ENCODE data around the gene PDSS1.
A peak's percentile ranks its signal among the peaks of the same experiment; 100 is the strongest.
"Not testable (repeated sequence)": the region's sequence is repeated elsewhere in the genome, so short reads cannot be mapped to it uniquely, and the experiment has no call there.

Gene PDSS1

GRCh38 chr10:26697163-26697921, at the start of gene PDSS1:
Gene PDSS1, plus strand, starts transcription at chr10:26697701. Its CDS starts 11 bp downstream, at chr10:26697712.
- DNase-seq (ENCODE audit: low read depth in 3 of 3): peak; percentile 49 to 67 (median 58)

GRCh38 chr10:26648245-26648636, 49.3 kb upstream of the PDSS1 start:
- DNase-seq (ENCODE audit: low read depth in 3 of 3): not testable (repeated sequence)

GRCh38 chr10:26650406-26650805, 47.1 kb upstream of the PDSS1 start:
- DNase-seq (ENCODE audit: low read depth in 3 of 3): no peak

- not testable (repeated sequence) for DNase-seq (ENCODE audit: low read depth in 3 of 3)
Observed at GRCh38 chr10:26651476-26651875, 46.0 kb upstream of the PDSS1 start.

- DNase-seq (ENCODE audit: low read depth in 3 of 3): no peak
Observed at GRCh38 chr10:26653004-26653403, 44.5 kb upstream of the PDSS1 start.

GRCh38 chr10:26655746-26656145, 41.8 kb upstream of the PDSS1 start:
- no peak for DNase-seq (ENCODE audit: low read depth in 3 of 3)

- DNase-seq (ENCODE audit: low read depth in 3 of 3): no peak
Observed at GRCh38 chr10:26662864-26663263, 34.6 kb upstream of the PDSS1 start.

- DNase-seq (ENCODE audit: low read depth in 3 of 3): no peak
Observed at GRCh38 chr10:26665080-26666048, 32.1 kb upstream of the PDSS1 start.

- DNase-seq (ENCODE audit: low read depth in 3 of 3): no peak
Observed at GRCh38 chr10:26675873-26676257, 21.6 kb upstream of the PDSS1 start.

- DNase-seq (ENCODE audit: low read depth in 3 of 3): no peak
Observed at GRCh38 chr10:26679588-26679987, 17.9 kb upstream of the PDSS1 start.

GRCh38 chr10:26681076-26681475, 16.4 kb upstream of the PDSS1 start:
- DNase-seq (ENCODE audit: low read depth in 3 of 3): no peak

- not testable (repeated sequence) for DNase-seq (ENCODE audit: low read depth in 3 of 3)
Observed at GRCh38 chr10:26681971-26682370, 15.5 kb upstream of the PDSS1 start.

- DNase-seq (ENCODE audit: low read depth in 3 of 3): no peak
Observed at GRCh38 chr10:26682931-26683330, 14.6 kb upstream of the PDSS1 start.

GRCh38 chr10:26684667-26685264, 12.7 kb upstream of the PDSS1 start:
- DNase-seq (ENCODE audit: low read depth in 3 of 3): not testable (repeated sequence)

GRCh38 chr10:26685441-26685840, 12.1 kb upstream of the PDSS1 start:
- DNase-seq (ENCODE audit: low read depth in 3 of 3): no peak

- DNase-seq (ENCODE audit: low read depth in 3 of 3): no peak
Observed at GRCh38 chr10:26689399-26689798, 8.1 kb upstream of the PDSS1 start.

- DNase-seq (ENCODE audit: low read depth in 3 of 3): no peak
Observed at GRCh38 chr10:26690731-26691475, 6.6 kb upstream of the PDSS1 start.

GRCh38 chr10:26694536-26694935, 3.0 kb upstream of the PDSS1 start:
- not testable (repeated sequence) for DNase-seq (ENCODE audit: low read depth in 3 of 3)

GRCh38 chr10:26696786-26697162, 727 bp upstream of the PDSS1 start:
- DNase-seq (ENCODE audit: low read depth in 3 of 3): no peak

GRCh38 chr10:26697922-26698608, 564 bp downstream of the PDSS1 start:
- no peak for DNase-seq (ENCODE audit: low read depth in 3 of 3)

- DNase-seq (ENCODE audit: low read depth in 3 of 3): no peak
Observed at GRCh38 chr10:26698909-26699308, 1.4 kb downstream of the PDSS1 start.

All from stimulated activated CD4-positive, alpha-beta T cell treated with anti-CD3 and anti-CD28 coated beads, TNF-alpha, amount 100 ng/mL, for 24 hours (primary cell).